GM18499 (cell line): ENCODE data around the gene SPACA1.
"Not testable (repeated sequence)": the region's sequence is repeated elsewhere in the genome, so short reads cannot be mapped to it uniquely, and the experiment has no call there.

Experiments
- ATAC-seq: cut with Tn5 transposase; IDR thresholded peaks from one replicate; pipeline ENCODE4 v1.9.1; 2021; ENCODE audit warnings: moderate number of reproducible peaks; ENCODE audit not compliant: insufficient read depth, unreplicated experiment

The SPACA1 gene, protein sequence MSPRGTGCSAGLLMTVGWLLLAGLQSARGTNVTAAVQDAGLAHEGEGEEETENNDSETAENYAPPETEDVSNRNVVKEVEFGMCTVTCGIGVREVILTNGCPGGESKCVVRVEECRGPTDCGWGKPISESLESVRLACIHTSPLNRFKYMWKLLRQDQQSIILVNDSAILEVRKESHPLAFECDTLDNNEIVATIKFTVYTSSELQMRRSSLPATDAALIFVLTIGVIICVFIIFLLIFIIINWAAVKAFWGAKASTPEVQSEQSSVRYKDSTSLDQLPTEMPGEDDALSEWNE

DNA sequence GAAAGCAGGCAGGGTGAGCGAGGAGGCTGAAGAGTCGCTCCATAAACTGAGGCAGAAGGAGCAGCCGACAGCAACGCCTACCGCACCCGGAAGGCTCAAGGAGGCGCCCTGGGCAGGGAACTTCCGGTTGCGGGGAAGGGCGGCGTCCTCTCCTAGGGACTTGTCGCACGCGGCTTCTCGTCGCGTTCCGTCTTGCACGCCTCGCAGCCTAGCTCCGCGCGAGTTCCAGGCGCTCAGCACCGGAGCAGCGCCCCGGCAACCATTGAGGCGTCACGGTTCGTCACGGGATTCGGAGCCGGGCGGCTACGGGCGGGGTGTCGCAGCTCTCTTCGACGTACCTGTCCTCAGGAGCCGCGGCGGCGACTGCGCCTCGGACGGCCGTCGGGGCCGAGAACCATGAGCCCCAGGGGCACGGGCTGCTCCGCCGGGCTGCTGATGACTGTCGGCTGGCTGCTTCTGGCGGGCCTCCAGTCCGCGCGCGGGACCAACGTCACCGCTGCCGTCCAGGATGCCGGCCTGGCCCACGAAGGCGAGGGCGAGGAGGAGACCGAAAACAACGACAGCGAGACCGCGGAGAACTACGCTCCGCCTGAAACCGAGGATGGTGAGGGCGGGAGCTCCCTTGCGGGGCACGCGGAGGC is at the start of gene SPACA1:
TSS of gene SPACA1 (plus strand) at position 332 of the 641 bp plus-strand sequence. CDS start at position 397, 65 bp downstream.
- ATAC-seq, result no peak

- no peak for ATAC-seq
These were observed 46.9 kb upstream of the SPACA1 start for GRCh38 chr6:88000713-88001112.

- not testable (repeated sequence) for ATAC-seq
These were observed 46.4 kb upstream of the SPACA1 start for GRCh38 chr6:88001279-88001678.

- no peak for ATAC-seq
These were observed 42.9 kb upstream of the SPACA1 start for GRCh38 chr6:88004707-88005106.

- no peak for ATAC-seq
These were observed 41.1 kb upstream of the SPACA1 start for GRCh38 chr6:88006557-88006956.

DNA sequence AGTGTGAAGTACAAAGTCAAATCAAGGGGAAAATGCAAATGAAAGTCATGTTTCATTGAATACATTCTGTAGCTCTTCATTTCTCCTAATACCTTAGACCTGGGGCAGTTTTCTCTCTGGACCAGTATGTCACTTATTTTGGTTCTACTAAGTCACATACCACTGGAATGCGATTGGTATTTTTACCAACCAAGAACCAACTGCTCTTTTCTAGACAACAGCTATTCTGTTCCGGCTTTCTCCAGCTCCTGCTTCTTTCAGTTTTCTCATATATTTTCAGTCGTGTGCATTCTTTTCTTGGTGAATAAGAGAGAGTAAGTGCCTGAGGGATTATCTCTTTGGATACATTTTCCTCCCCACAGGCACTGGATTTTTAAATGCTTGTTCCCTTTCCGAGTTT is 39.2 kb upstream of the SPACA1 start:
- ATAC-seq, result no peak

DNA sequence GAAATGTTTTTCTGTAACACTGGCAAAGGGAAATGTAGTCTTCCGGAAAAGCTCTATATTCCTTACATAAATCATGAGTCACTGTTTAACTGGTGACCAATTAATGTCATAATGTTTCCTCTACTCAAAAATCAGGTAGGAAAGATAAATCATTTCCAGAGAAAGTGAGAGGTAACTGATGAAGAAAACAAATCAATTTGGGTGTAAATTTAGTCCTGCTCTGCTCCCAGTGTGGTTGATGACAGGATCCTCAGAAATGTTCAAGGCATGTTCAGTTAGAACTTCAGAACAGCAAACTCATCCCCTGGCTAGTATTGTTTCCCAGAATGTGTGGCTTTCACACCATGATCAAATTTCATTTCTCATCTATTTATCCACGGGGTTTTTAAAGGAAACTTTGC is 38.8 kb upstream of the SPACA1 start:
- ATAC-seq, result no peak

DNA sequence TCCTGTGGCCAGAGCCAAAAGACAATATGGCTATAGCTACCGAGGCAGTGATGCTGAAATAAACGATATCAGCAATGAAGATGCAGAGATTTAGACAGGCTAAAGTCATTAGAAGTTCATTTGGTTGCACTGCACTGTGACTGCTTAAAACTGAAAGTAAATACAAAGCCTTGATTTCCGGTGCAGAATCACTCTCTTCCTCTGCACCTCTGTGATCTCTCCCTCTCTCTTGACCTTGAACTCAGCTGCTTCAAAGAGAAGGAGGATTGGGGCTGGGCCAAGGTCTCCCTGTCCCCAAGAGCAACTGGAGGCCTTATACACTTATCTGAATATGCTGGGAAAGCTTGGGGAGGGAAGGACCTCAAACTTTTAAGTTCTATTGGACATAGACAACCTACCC is 34.6 kb upstream of the SPACA1 start:
- peak; percentile 71 for ATAC-seq

- ATAC-seq, result no peak
These were observed 34.1 kb upstream of the SPACA1 start for GRCh38 chr6:88013554-88013953.

- ATAC-seq, result no peak
These were observed 27.2 kb upstream of the SPACA1 start for GRCh38 chr6:88020439-88020838.

DNA sequence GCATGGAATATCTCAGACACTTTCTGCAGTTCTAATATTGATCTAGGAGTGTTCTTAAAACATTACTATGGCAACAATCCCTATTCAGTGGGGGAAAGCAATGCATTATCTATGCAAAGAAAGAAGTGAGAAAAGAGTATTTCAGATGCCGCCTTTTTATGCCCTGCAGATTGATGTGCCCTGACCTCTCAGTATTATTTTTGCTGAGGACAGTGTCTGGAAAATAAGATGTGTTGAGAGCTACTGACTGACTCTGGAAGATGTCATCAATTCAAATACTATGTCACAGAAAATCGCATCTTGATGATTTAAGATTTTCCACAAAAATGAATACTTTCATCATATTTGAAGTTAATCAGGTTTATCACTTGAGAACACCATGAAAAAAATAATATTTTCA is 22.9 kb upstream of the SPACA1 start:
- ATAC-seq, result no peak

DNA sequence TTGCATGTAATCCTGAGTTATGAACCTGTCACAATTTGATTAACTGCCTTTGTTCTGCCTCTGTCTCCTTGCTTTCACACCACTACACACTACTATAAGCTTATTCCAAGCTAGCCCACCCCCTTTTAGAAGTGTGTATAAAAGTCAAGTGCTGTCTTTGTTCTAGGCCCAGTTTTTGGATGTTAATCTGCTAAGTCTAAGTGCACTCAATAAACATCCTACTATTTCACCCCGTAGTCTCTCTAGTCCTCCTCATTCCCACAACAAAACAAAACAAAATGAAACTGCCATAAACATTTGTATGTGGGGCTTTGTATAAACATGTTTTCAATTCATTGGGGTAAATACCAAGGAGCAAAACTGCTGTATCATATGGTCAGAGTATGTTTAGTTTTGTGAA is 16.1 kb upstream of the SPACA1 start:
- ATAC-seq, result no peak

DNA sequence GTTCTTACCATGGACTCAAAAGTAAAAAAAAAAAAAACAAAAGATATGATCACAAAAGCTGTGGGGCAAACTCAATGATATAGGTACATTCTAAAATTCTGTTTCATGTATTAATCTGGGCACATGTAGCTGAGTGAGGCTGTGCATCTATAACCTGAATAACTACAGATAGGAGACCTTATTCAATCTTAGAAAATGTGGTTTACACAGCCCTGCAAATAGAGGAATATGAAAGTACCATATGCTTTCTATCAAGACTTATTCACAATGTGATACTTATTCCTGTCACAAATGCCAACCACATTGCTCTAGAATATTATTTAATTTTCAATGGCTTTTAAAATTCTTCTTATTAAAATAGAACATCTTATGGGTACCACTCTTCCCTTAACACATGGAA is 3.1 kb upstream of the SPACA1 start:
- no peak for ATAC-seq

DNA sequence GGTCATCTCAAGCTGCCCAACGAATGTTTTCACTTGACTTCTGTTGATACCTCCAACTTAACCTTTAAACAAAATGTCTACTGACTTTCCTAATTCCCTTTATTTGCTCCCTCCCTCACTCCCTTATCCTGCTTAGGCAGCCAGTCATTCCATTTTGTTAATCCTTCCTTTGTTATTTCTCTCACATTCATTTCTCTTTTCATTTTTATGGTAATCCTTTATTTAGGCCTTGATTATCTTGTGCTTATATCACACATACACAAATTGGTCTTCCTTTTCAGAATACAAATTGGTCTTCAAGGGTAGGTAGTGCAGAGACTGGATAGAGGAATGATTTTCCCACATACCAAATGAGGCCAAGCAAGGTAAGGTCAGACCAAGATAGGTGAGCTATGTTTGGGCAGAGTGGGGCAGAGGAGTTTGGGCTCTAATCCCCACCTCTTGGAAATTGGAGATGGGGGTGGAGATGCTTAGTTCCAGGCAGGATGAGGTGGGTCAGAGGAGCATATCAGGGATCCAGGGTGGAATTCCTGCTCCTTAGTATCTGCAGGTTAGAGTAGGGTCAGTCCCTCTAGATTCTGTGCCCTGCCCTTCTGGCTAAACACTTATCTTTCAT is 2.0 kb upstream of the SPACA1 start:
- ATAC-seq, result no peak

DNA sequence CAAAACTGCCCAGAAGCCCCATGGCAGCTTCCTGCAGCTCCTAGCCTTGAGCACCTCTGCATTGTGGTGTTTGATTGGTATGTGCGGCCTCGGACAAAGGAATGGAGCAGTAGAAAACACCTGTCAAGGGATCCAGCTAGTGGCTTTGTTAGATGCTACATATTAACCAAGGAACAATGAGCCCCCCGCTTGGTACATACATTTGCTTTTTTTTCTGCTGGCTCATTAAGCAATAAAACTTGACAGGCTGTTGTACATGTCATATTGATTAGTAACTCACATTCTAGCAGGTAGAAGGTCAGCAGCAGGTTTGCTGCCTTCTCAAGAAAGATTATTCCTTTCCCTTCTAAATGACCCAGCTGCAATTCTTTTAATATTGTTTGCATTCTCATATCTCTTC is 937 bp downstream of the SPACA1 start:
- ATAC-seq, result no peak

- no peak for ATAC-seq
These were observed 2.6 kb downstream of the SPACA1 start for GRCh38 chr6:88050140-88050818.

- ATAC-seq, result no peak
These were observed 11.6 kb downstream of the SPACA1 start for GRCh38 chr6:88059191-88059590.

- no peak for ATAC-seq
These were observed 14.7 kb downstream of the SPACA1 start for GRCh38 chr6:88062376-88062775.

- ATAC-seq, result no peak
These were observed 24.8 kb downstream of the SPACA1 start for GRCh38 chr6:88072462-88072861.

DNA sequence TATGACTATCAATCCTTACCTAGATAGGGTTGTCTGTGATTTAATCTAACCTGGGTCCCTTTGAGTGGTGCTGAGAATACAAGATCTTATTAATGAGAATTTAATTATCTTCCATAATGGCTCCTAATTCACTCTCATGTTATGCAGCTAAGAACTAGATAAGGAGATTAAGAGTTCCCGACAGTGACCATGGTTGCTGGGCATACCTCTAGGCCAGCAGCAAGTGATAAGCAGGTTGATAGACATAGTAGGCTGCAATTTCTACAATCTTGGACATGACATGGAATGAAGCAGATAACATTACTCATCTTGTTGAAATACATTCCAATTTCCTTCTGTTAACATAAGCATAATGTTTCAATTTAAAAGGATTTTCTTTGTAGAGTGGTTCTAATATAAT is 27.1 kb downstream of the SPACA1 start:
- ATAC-seq, result no peak

GRCh38 chr6:88077305-88077704 is 29.7 kb downstream of the SPACA1 start:
- ATAC-seq, result no peak
